Loucy (cell line): ENCODE measurements around the gene BCAR3.

Experiments
- CTCF ChIP-seq: fragments of 200-600 bp; sonication (generic); conservative IDR thresholded peaks from 2 replicates; pipeline ENCODE4 v1.5.1; 2014; ENCODE audit warnings: mild to moderate bottlenecking, antibody characterized with exemption, low read length
- EZH2phosphoT487 ChIP-seq: fragments of 200-600 bp; IDR thresholded peaks from 2 replicates; pipeline ENCODE4 v1.6.1; 2018; ENCODE audit warnings: antibody characterized with exemption, mild to moderate bottlenecking, moderate library complexity, borderline replicate concordance

DNA sequence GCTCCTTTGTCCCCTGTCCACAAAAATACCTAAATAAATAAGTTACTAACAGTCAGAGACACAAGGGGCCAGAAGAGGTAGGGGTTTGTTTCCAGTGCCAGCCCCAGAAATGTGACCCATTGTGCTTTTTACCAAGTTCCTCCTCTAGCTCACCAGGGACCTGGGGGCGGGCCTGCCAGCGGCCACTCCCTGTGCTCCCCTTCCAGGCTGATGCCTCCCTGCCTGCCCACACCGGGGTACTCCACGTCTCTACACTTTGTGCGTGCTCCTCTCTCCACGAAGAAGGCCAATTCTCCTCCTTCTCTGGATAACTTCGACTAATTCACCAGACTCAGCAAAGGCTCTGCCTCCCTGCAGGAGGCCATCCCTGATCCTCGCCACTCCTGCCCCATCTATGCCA, 72.1 kb downstream of the BCAR3 start:
- TF ChIP-seq CTCF (no peak), EZH2phosphoT487 (no peak)
